Activated naive CD4-positive, alpha-beta T cell treated with anti-CD3 and anti-CD28 coated beads, Interleukin-2, amount 50 U/mL, for 72 hours (primary cell): ENCODE data around the gene CENPU. TPM values are rescaled to one million over a fixed set of nuclear protein-coding genes. Genes with fewer than 3 reads are reported as not detected.
"Not testable (repeated sequence)": the region's sequence is repeated elsewhere in the genome, so short reads cannot be mapped to it uniquely, and the experiment has no call there.

ENCODE experiments used
- ATAC-seq, 2 donors: fragments of 150-1000 bp; cut with Tn5 transposase; 2 replicates each; pipeline ENCODE4 v1.10.0; 2021; ENCODE audit warnings: mild to moderate bottlenecking in 2 of 2, moderate library complexity in 2 of 2
- DNase-seq, 2 donors: peaks; one replicate each; pipeline ENCODE4 v3.0.0; 2021 to 2022; ENCODE audit warnings: low spot score in 2 of 2
- H3K27ac Mint-ChIP-seq, 2 donors: one replicate each; pipeline ENCODE4 v1.8.0; 2022; ENCODE audit warnings: mild to moderate bottlenecking in 2 of 2, mixed read lengths in 2 of 2
- H3K36me3 Mint-ChIP-seq, 2 donors: one replicate each; pipeline ENCODE4 v1.8.0; 2022; ENCODE audit warnings: mixed read lengths in 2 of 2
- H3K9me3 Mint-ChIP-seq, 2 donors: one replicate each; pipeline ENCODE4 v1.8.0; 2022; ENCODE audit warnings: mixed read lengths in 2 of 2
- total RNA-seq, 2 donors: library from RNA; stranded (reverse); gene quantifications; one replicate each; pipeline ENCODE4 v1.2.3, GENCODE V29; 2022

CENPU gene, protein sequence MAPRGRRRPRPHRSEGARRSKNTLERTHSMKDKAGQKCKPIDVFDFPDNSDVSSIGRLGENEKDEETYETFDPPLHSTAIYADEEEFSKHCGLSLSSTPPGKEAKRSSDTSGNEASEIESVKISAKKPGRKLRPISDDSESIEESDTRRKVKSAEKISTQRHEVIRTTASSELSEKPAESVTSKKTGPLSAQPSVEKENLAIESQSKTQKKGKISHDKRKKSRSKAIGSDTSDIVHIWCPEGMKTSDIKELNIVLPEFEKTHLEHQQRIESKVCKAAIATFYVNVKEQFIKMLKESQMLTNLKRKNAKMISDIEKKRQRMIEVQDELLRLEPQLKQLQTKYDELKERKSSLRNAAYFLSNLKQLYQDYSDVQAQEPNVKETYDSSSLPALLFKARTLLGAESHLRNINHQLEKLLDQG
- total RNA-seq, result 10 to 100 TPM; 73.8 to 75.1 TPM

DNA sequence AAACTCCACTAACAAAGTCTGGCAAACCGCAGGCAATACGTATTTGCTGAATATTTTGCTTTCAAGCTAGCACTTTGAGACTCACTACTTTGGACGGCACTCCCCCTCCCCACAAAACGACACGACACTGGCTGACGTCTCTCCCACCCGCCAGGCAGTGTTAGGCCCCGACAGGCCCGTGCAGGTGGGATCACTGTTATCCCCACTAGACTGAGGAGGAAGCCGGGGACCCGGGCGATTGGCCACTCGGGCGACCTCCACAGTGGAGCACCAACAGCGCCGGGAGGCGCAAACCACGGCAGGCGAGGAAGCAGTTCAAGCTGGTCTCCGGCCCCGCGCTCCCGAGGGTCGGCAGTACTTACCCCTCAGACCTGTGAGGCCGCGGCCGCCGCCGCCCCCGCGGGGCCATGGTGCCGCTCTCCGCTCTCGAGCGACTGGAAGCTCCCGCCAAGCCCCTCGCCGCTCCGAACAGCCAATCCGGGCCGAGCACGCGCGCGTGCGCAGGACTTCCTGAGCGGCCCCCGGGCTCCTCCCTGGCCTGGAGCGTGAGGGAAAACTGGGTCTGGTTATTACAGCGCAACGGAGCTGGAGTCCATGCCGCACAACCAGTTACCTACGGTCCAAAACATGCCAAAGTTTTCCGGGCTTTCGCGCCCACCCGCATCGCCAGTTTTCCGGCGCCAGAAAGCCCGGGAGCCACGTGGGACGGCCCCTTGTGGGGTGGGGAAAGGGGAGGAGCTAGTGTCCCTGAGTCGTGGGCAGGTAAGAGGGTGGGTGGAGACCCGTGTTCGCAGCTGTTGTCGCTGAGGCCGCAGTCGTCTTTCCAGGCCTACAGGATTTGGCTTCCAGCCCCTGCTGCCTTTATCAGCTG, at the start of gene CENPU:
CENPU (minus strand) TSS at position 443 of the 871 bp plus-strand sequence; CDS start at position 409, 34 bp downstream.
- no peaks in the 10 kb centered on the region for H3K9me3 Mint-ChIP-seq
- H3K36me3 Mint-ChIP-seq, result peaks cover 16 to 25% of the 10 kb centered on the region in 2 donors
- H3K27ac Mint-ChIP-seq, result peak within 1 kb of the TSS; percentile 94 to 99
- peak; percentile 91 to 92 for ATAC-seq
- DNase-seq, result peak; percentile 94 to 97

DNA sequence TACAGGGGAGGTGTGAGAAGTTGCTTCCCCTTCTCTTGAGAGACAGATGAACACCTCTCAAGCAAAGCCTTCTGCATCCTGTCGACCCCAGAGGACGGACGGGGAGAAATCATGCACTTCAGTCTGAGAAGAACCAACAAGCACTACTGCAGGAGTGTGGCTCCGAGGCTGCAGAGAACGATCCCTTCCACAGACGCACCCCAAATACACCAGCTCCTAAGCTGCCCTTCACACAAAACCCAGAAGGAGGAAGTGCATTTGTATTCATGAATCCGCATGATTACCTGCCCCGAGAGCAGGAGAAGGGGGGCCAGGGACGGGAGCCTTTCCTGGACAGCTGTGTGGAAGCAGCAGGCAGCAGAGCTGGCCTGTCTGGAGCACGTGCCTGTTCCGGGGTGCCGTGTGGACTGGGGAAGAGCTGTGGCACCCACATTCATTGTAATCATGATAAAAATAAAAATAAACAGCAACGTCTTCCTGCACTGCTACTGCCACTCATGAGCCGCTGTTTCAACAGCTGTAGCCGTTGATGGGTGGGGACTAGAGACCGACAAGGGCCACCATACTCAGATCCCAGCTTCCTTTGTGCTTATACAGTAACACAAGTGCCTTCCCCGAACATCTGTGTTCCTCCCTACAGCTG, 49.0 kb upstream of the CENPU start:
- Mint-ChIP-seq H3K9me3 (peaks cover 0 to 4% of the 10 kb centered on the region in 2 donors), H3K27ac (peak overlapping the region in 1 of 2 donors; percentile 84), H3K36me3 (peaks cover 6 to 34% of the 10 kb centered on the region in 2 donors)
- ATAC-seq (peak; percentile 9 to 11), DNase-seq (no peak)

DNA sequence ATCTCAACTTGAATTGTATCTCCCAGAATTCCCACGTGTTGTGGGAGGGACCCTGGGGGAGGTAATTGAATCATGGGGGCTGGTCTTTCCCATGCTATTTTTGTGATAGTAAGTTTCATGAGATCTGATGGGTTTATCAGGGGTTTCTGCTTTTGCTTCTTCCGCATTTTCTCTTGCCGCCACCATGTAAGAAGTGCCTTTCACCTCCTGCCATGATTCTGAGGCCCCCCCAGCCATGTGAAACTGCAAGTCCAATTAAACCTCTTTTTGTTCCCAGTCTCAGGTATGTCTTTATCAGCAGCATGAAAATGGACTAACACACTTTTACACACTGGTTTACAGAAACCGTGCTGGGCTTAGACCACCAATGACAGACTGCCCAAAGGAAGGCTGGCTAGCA, 45.3 kb upstream of the CENPU start:
- not testable (repeated sequence) for DNase-seq, H3K27ac Mint-ChIP-seq, ATAC-seq, H3K9me3 Mint-ChIP-seq
- peaks cover 4 to 24% of the 10 kb centered on the region in 2 donors for H3K36me3 Mint-ChIP-seq

DNA sequence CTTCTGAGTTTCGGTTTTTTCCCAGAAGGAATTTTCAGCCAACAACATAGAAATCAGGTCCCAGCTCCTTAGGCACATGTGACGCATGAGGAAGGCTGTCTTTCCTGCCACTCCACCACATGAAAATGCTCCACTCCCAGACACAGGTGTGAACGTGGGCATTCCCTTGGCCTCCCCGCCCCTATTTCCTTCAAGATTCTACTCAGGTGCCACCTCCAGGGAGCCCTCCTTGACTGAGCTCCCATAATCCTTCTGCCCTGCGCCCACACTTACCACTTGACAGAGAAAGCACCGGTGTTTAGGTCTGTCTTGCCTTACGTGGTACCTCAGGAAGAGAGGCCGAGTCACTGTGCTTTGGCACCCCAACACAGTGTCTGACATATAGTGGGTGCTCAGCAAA, 44.4 kb upstream of the CENPU start:
- peaks cover 4 to 22% of the 10 kb centered on the region in 2 donors for H3K36me3 Mint-ChIP-seq
- DNase-seq (no peak), ATAC-seq (no peak)
- H3K9me3 Mint-ChIP-seq, result peaks cover 0 to 4% of the 10 kb centered on the region in 2 donors
- peak overlapping the region in 1 of 2 donors; percentile 32 for H3K27ac Mint-ChIP-seq

DNA sequence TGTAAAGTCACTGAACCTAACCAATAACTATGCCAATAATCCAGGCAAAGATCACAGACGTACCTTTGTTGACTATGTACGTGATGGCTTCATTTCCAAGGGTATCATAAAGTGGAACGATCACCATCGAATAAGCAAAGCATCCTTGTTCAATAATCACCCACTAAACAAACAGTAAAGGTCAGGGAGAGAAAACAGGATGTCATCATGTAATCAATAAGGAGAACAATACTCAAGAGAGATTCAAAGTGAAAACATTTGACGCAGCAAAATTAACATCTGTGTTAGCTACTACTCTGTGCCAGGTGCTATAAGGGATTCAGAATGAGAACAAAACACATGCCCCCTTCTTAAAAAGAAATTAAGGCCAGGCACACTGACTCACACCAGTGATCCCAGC, 42.9 kb upstream of the CENPU start:
- H3K9me3 Mint-ChIP-seq, result peaks cover 0 to 4% of the 10 kb centered on the region in 2 donors

DNA sequence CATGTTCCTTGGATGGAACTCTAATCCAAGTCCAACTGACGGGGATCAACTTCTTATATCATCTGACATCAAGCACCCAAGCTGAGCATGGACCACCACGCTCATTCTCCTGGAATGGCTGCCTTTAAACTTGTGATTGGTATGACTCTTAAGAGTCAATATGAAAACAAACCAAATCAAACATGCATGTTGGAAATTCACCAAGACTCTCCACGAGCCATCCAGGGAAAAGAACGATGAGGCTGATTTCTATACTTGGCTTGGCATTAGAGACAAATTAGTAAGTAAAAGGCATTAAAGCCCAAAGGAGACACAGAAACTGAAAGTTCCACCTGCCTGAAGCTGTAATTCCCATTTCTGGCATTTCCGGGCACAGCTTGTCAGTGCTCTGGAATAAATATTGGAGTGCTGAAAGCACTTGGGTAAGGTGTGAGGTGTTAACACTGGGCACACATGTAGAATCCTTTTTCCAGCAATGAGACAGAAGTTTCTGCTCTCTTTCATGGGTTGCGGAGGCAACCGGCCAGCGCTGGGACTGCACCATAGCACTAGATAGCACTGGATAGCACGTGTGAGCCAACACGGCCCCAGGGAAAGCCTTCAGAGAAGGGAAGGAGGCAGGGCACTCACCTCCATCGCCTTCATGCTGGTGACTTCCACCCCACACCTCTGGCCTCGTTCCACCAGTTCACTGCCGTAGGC, 42.1 kb upstream of the CENPU start:
- ATAC-seq (no peak), DNase-seq (no peak)
- Mint-ChIP-seq H3K27ac (no peak overlapping the region), H3K36me3 (peaks cover 4 to 7% of the 10 kb centered on the region in 2 donors), H3K9me3 (peaks cover 0 to 4% of the 10 kb centered on the region in 2 donors)

More for the DNA sequence above, 42.9 kb upstream of the CENPU start:
- H3K27ac Mint-ChIP-seq, result peak overlapping the region in 1 of 2 donors; percentile 41
- DNase-seq (no peak), ATAC-seq (no peak)
- H3K36me3 Mint-ChIP-seq, result peaks cover 4 to 8% of the 10 kb centered on the region in 2 donors

DNA sequence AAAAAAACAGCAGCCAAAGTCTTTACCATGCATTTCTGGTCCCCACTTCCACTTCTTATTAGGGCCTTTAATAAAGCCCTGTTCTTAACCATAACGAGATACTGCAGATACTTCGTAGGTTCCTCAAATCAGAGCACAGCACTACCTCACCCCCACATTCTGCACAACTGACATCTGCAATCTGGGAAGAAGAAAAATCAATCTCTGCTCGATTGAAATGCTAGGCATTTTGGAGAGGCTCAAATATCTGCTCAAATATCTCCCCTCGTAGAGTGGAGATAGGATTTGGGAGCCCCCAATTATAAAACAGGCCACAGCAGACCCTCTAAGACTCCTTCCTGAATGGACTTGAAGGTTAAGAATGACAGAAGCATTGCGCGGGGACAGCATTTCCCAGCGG, 40.3 kb upstream of the CENPU start:
- Mint-ChIP-seq H3K9me3 (peaks cover 0 to under 1% of the 10 kb centered on the region in 2 donors), H3K27ac (no peak overlapping the region), H3K36me3 (peaks cover under 1 to 3% of the 10 kb centered on the region in 2 donors)
- no peak for ATAC-seq
- no peak for DNase-seq

DNA sequence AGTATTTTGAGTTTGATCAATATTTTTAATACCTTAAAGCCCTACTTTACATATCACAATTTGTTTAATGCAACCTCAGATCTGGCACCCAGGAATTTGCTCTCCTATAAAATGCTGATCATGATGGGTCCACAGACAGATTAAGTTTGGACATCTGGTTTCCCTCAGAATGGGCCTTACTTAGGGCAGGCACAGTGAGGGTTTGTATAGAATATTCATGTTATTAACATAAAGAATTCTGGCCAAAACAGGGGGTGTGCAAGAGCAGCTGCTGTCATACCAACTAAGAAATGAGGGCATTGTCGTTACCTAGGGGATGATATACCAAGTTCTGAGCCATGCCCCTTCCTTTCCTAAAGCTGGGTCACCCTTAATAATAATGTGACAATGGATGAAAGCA, 37.5 kb upstream of the CENPU start:
- ATAC-seq (no peak), DNase-seq (no peak)
- peaks cover 0 to 5% of the 10 kb centered on the region in 2 donors for H3K36me3 Mint-ChIP-seq
- no peak overlapping the region for H3K27ac Mint-ChIP-seq
- H3K9me3 Mint-ChIP-seq, result no peaks in the 10 kb centered on the region

DNA sequence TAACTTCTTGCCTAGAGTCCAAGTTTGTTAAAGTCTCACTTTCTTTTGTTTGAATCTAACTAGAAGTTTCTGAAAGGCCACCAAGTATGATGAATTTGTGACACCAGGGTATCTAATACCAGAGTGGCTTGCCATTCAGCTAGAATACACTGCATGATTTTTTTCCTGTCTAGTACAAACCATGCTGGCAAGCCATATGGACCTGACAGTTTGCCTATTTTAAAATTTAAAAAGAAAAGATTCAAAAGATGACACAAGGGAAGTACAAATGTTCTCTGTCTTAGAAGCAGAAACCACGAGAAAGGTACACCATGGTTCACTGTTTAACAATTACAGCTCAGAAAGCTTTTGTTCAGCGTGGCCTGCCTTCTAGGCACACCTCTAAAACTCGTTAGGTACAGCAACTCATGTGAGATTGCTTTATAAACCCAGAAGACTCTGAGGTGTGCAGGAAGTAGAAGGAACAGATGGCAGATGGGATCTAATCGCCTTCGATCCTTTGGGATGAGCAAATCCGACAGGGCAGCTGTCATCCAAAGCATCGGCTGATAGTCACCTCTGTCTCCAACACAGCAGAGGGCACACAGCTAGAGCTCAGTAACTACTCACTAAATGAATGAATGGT, 35.4 kb upstream of the CENPU start:
- H3K27ac Mint-ChIP-seq, result no peak overlapping the region
- no peak for DNase-seq
- peaks cover 0 to 8% of the 10 kb centered on the region in 2 donors for H3K36me3 Mint-ChIP-seq
- no peaks in the 10 kb centered on the region for H3K9me3 Mint-ChIP-seq
- no peak for ATAC-seq

DNA sequence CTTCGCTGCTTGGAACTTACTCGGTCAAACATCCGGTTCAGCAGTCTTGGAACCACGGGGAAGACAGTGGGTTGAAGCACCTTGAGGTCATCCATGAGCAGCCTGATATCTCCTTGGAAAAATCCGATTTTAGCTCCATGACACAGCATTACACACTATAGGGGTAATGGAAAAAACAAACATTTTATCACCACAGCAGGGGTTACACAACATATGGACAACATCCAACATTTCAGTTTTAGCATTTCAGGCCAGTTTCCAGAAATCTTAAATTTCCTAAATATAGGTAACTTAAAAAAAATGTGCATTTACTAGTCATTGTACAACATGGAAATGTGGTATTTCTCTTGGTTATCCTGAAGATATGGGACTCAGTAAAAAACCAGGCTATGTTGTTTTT, 34.4 kb upstream of the CENPU start:
- no peak overlapping the region for H3K27ac Mint-ChIP-seq
- ATAC-seq (no peak), DNase-seq (no peak)

DNA sequence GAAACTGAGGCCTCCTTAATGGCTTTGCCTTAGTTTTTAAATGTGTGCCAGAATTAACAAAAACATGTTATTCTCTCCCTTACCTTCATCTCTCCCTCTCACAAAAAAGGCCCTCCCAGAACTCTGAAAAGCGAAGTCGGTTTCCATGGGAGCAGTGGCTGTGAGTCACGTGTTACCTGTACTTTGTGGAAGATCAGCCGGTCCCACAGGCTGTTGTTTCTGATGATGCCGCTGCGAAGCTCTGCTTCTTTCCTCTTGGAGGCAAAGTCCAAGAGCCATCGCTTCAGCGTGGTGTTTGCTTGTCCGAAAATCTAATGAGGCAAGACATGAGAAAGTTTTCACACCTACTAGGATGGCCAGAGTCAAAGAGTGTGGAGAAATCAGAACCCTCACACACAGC, 32.5 kb upstream of the CENPU start:
- no peak for ATAC-seq
- H3K36me3 Mint-ChIP-seq, result peaks cover 13 to 16% of the 10 kb centered on the region in 2 donors
- no peak overlapping the region for H3K27ac Mint-ChIP-seq
- no peak for DNase-seq
- no peaks in the 10 kb centered on the region for H3K9me3 Mint-ChIP-seq

More for the DNA sequence above, 34.4 kb upstream of the CENPU start:
- H3K9me3 Mint-ChIP-seq, result no peaks in the 10 kb centered on the region
- peaks cover 4 to 8% of the 10 kb centered on the region in 2 donors for H3K36me3 Mint-ChIP-seq

DNA sequence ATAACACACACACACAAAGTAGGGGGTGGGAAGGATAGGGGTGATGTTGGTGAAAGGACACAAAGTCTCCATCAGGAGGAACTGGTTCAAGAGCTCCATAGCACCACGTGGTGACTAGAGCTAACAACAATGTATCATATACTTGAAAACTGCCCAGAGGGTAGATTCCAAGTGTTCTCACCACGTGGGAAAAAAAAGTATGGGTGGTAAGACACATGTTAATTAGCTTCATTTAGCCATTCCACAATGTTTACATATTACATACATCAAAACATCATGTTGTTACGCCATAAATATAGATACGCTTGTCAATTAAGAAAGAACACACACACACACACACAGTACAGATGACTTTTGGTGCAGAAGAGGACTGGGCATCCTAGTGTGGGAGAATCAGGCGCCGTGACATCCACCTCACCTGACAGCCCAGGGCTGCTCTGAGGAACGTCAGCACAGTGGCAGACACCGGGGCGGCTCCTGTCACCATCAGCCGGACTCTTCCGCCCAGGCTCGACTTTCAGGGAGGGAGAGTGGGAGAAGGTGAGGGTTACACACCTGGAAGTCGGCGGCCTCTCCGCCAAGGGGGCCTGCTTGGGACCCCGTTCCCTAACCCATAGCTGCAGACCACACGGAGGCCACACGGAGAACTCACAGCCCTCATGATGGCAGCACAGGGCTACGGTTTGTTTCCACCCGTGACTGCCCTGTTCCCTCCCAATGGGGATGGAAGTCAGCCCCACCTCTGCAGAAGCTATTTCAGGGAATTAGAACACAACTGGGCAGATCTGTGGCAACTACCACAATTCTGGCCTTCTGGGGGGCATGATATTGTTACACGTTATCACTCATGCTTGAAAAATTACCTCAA, 31.8 kb upstream of the CENPU start:
- Mint-ChIP-seq H3K36me3 (peaks cover 17% of the 10 kb centered on the region in 2 donors), H3K27ac (peak overlapping the region in 1 of 2 donors; percentile 40), H3K9me3 (no peaks in the 10 kb centered on the region)
- ATAC-seq (no peak), DNase-seq (no peak)

DNA sequence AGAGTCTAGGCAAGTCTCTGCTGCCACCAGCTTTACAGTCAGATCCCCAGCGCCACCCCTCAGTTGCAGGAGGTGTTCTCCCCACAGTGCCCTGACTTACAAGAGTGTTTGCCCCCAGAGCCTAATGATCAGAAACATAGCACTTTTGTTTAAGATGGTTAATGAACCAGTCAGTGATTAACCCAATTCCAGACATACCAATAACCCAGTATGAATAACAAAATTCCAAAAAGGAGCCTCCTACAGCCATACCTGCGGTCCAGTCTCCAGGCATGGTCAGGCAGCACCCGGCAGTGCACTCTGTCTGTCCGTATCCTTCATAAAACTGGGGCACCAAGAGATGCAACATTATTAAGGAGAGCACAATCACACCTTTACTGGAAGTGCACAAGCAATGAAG, 30.7 kb upstream of the CENPU start:
- H3K9me3 Mint-ChIP-seq, result no peaks in the 10 kb centered on the region
- no peak for DNase-seq
- H3K27ac Mint-ChIP-seq, result peak overlapping the region; percentile 22 to 40
- peaks cover 25 to 26% of the 10 kb centered on the region in 2 donors for H3K36me3 Mint-ChIP-seq
- no peak for ATAC-seq

DNA sequence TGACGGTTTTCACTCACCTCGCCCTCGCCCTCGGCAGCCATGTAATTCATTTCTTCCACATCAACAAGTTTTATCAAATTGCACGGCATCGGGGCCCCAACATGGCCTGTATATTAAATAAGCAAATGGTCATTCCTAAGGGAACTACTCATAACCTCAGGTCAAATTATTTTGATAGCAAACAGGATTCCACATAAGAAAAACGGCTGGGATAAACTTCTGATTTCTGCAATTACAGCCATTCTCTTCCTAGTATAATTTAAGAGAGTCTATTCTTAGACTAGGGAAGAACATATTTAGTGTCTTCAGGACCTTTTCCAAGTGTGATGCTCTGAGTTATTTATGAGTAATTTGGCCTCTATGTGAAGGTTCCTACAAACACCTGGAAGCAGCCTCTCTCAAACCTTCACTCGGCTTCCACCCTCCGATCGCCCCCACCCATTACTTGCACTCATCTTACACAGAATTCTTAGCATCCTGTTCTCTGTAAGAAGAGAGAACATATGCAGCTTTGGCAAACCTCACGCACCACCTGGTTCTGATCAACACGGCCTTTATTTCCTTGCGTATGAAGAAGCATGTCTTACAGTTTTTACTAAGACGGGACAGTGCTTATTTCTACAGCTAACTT, 29.4 kb upstream of the CENPU start:
- Mint-ChIP-seq H3K27ac (peak overlapping the region in 1 of 2 donors; percentile 91), H3K36me3 (peaks cover 31% of the 10 kb centered on the region in 2 donors)
- ATAC-seq, result no peak

More for the DNA sequence above, 29.4 kb upstream of the CENPU start:
- H3K9me3 Mint-ChIP-seq, result no peaks in the 10 kb centered on the region
- no peak for DNase-seq
